Activated T-helper 2 cell treated with anti-CD3 and anti-CD28 coated beads, Interferon-gamma antibody, Interleukin-2, Interleukin-4, amounts not matched to agents 10 μg/mL and 5 μg/mL and 100 μg/mL, durations not matched to agents 14 hours and 24 hours and 36 hours (primary cell): ENCODE results near the gene OR1G1. TPM values are rescaled to one million over a fixed set of nuclear protein-coding genes. Genes with fewer than 3 reads are reported as not detected.
"Not testable (repeated sequence)": the region's sequence is repeated elsewhere in the genome, so short reads cannot be mapped to it uniquely, and the experiment has no call there.

ENCODE experiments used
- DNase-seq: peaks from one replicate; pipeline ENCODE4 v3.0.0; 2021; ENCODE audit warnings: low spot score
- H3K27ac Mint-ChIP-seq: one replicate; pipeline ENCODE4 v1.8.0; 2021; ENCODE audit warnings: mixed read lengths
- H3K27me3 Mint-ChIP-seq: one replicate; pipeline ENCODE4 v1.8.0; 2021; ENCODE audit warnings: low read depth, mixed read lengths
- H3K36me3 Mint-ChIP-seq: one replicate; pipeline ENCODE4 v1.8.0; 2021; ENCODE audit warnings: low read depth, mixed read lengths
- H3K4me1 Mint-ChIP-seq: one replicate; pipeline ENCODE4 v1.8.0; 2021; ENCODE audit warnings: low read depth, mixed read lengths
- H3K4me3 Mint-ChIP-seq: one replicate; pipeline ENCODE4 v1.8.0; 2021; ENCODE audit warnings: low read depth, mild to moderate bottlenecking, moderate library complexity, mixed read lengths
- H3K9me3 Mint-ChIP-seq: one replicate; pipeline ENCODE4 v1.8.0; 2021; ENCODE audit warnings: mixed read lengths
- intact Hi-C: fragments of 100-400 bp; cut with micrococcal nuclease; formaldehyde crosslinking; loops from one replicate; pipeline ENCODE4 v1.15.1; 2023
- total RNA-seq: library from RNA; stranded (reverse); gene quantifications from 2 replicates; pipeline ENCODE4 v1.2.3, GENCODE V29; 2022

The OR1G1 gene
- not detected in 2 replicates for total RNA-seq

GRCh38 chr17:3127451-3127850, at the start of gene OR1G1:
TSS of gene OR1G1 (minus strand) at chr17:3127551. CDS start at chr17:3127551, 0 bp downstream.
- Mint-ChIP-seq H3K27me3 (peaks cover 3% of the 10 kb centered on the region), H3K9me3 (no peaks in the 10 kb centered on the region)

GRCh38 chr17:3167574-3167973, 40.2 kb upstream of the OR1G1 start:
- Mint-ChIP-seq H3K9me3 (no peaks in the 10 kb centered on the region), H3K27ac (no peak overlapping the region), H3K36me3 (no peaks in the 10 kb centered on the region), H3K4me3 (no peak overlapping the region), H3K4me1 (no peaks in the 10 kb centered on the region), H3K27me3 (no peaks in the 10 kb centered on the region)
- no peak for DNase-seq
- intact Hi-C loops, result no loop called here

More at GRCh38 chr17:3127451-3127850, at the start of gene OR1G1:
- intact Hi-C loops, result no loop called here
- H3K27ac Mint-ChIP-seq, result no peak within 1 kb of the TSS
- H3K4me1 Mint-ChIP-seq, result no peaks in the 10 kb centered on the region
- H3K4me3 Mint-ChIP-seq, result no peak within 1 kb of the TSS
- H3K36me3 Mint-ChIP-seq, result no peaks in the 10 kb centered on the region
- DNase-seq, result no peak

GRCh38 chr17:3157218-3157617, 29.9 kb upstream of the OR1G1 start:
- Mint-ChIP-seq H3K4me3 (no peak overlapping the region), H3K9me3 (no peaks in the 10 kb centered on the region), H3K4me1 (no peaks in the 10 kb centered on the region), H3K36me3 (no peaks in the 10 kb centered on the region), H3K27me3 (no peaks in the 10 kb centered on the region), H3K27ac (no peak overlapping the region)
- no peak for DNase-seq
- intact Hi-C loops, result no loop called here

GRCh38 chr17:3137494-3137893, 10.1 kb upstream of the OR1G1 start:
- H3K9me3 Mint-ChIP-seq, DNase-seq: not testable (repeated sequence)

GRCh38 chr17:3104322-3104721, 23.0 kb downstream of the OR1G1 start, which contains the start of gene OR1D2:
TSS of gene OR1D2 (minus strand) at chr17:3104422. CDS start at chr17:3092996, 11,426 bp downstream.
- H3K27ac Mint-ChIP-seq, result no peak within 1 kb of the TSS
- H3K9me3 Mint-ChIP-seq, result peaks cover 3% of the 10 kb centered on the region
- intact Hi-C loops, result no loop called here
- H3K4me3 Mint-ChIP-seq, result no peak within 1 kb of the TSS
- H3K4me1 Mint-ChIP-seq, result no peaks in the 10 kb centered on the region
- no peak for DNase-seq
- no peaks in the 10 kb centered on the region for H3K36me3 Mint-ChIP-seq
- no peaks in the 10 kb centered on the region for H3K27me3 Mint-ChIP-seq

More at GRCh38 chr17:3137494-3137893, 10.1 kb upstream of the OR1G1 start:
- H3K4me3 Mint-ChIP-seq, intact Hi-C loops, H3K27me3 Mint-ChIP-seq, H3K4me1 Mint-ChIP-seq, H3K36me3 Mint-ChIP-seq, H3K27ac Mint-ChIP-seq: not testable (repeated sequence)

Other genes starting within 250 kb of the OR1G1 start
- gene OR1D5, start 63.9 kb downstream of the OR1G1 start, total RNA-seq, result not detected in 2 replicates
- not detected in 2 replicates for gene OR1D2, start 23.1 kb downstream of the OR1G1 start, total RNA-seq
- gene OR1A2, start 70.0 kb upstream of the OR1G1 start, total RNA-seq, result not detected in 2 replicates
- gene OR1A1, start 80.1 kb upstream of the OR1G1 start, total RNA-seq, result not detected in 2 replicates
- gene OR3A1, start 170.8 kb upstream of the OR1G1 start, total RNA-seq, result not detected in 2 replicates